A673 (cell line): ENCODE results near the gene SLC43A3. TPM values are rescaled to one million over a fixed set of nuclear protein-coding genes. Genes with fewer than 3 reads are reported as not detected.

Source experiments
- BruUV-seq: library from RNA; stranded (reverse); fragments of 400-500 nt; replicated peaks from 2 replicates; lab custom pipeline; 2021; lab: Mats Ljungman, UMichigan
- CTCF ChIA-PET: fragments of 300-600 bp; sonication (Branson Sonifier 250); formaldehyde crosslinking; loops from one replicate; lab custom pipeline; 2022; ENCODE audit warnings: antibody characterized with exemption; lab: Charles Lee
- POLR2A ChIA-PET: fragments of 300-600 bp; sonication (Branson Sonifier 250); formaldehyde crosslinking; loops from one replicate; lab custom pipeline; 2022; ENCODE audit warnings: antibody characterized with exemption; ENCODE audit not compliant: low non-redundant PET; lab: Charles Lee
- DNase-seq: peaks from one replicate; pipeline ENCODE4 v3.0.0-alpha.2; 2015; ENCODE audit warnings: low spot score
- H3K27ac ChIP-seq: fragments of 200-600 bp; sonication (generic); 2 replicates; pipeline ENCODE4 v1.5.1; 2016; ENCODE audit warnings: mixed run types, low read depth, mild to moderate bottlenecking, mixed read lengths, antibody characterized with exemption, low read length; ENCODE audit not compliant: poor library complexity, severe bottlenecking
- H3K27me3 ChIP-seq: fragments of 200-600 bp; sonication (generic); replicated peaks from 2 replicates; pipeline ENCODE4 v1.6.1; 2017; ENCODE audit warnings: mixed run types, low read depth, mild to moderate bottlenecking, mixed read lengths, antibody characterized with exemption, low read length; ENCODE audit not compliant: insufficient read depth, poor library complexity
- H3K36me3 ChIP-seq: fragments of 200-600 bp; sonication (generic); 2 replicates; pipeline ENCODE4 v1.6.1; 2016; ENCODE audit warnings: mixed run types, mild to moderate bottlenecking, mixed read lengths, antibody characterized with exemption, low read length; ENCODE audit not compliant: insufficient read depth, poor library complexity, severe bottlenecking
- H3K4me1 ChIP-seq: fragments of 200-600 bp; sonication (generic); 2 replicates; pipeline ENCODE4 v1.6.1; 2017; ENCODE audit warnings: mixed run types, mild to moderate bottlenecking, mixed read lengths, antibody characterized with exemption, low read length; ENCODE audit not compliant: insufficient read depth, poor library complexity, severe bottlenecking
- H3K4me3 ChIP-seq: fragments of 200-600 bp; sonication (generic); 2 replicates; pipeline ENCODE4 v1.5.1; 2016; ENCODE audit warnings: low read depth, mixed run types, mild to moderate bottlenecking, mixed read lengths, low read length; ENCODE audit not compliant: poor library complexity, severe bottlenecking
- H3K9me3 ChIP-seq: fragments of 200-600 bp; sonication (generic); 2 replicates; pipeline ENCODE4 v1.6.1; 2016; ENCODE audit warnings: mixed run types, low read depth, mild to moderate bottlenecking, mixed read lengths, antibody characterized with exemption, low read length; ENCODE audit not compliant: poor library complexity, severe bottlenecking
- CTCF ChIP-seq: fragments of 300-800, 200-600 bp; sonication (generic); conservative IDR thresholded peaks from 2 replicates; pipeline ENCODE4 v1.5.1; 2017; ENCODE audit warnings: low read depth, mild to moderate bottlenecking, antibody characterized with exemption, low read length, moderate library complexity, mixed read lengths
- EZH2 ChIP-seq: fragments of 200-600 bp; sonication (generic); IDR thresholded peaks from 2 replicates; pipeline ENCODE4 v1.6.1; 2017; ENCODE audit warnings: borderline replicate concordance, low read depth, mild to moderate bottlenecking, mixed read lengths, antibody characterized with exemption, low read length; ENCODE audit not compliant: poor library complexity, severe bottlenecking
- intact Hi-C: fragments of 100-400 bp; cut with micrococcal nuclease; formaldehyde crosslinking; loops from one replicate; pipeline ENCODE4 v1.10.0; 2022; ENCODE audit not compliant: unreplicated experiment
- total RNA-seq: library from RNA; stranded (reverse); gene quantifications from 2 replicates; pipeline ENCODE4 v1.2.3, GENCODE V29; 2021

SLC43A3 gene
- total RNA-seq, 1 experiment from 2014 or later, result 142 TPM

- DNase-seq, result no peak
- Histone ChIP-seq H3K4me3 (peak overlapping the region; percentile 47), H3K27me3 (no peaks in the 10 kb centered on the region), H3K36me3 (no peaks in the 10 kb centered on the region), H3K9me3 (no peaks in the 10 kb centered on the region), H3K4me1 (peaks cover 28% of the 10 kb centered on the region), H3K27ac (peak overlapping the region; percentile 43)
- ChIA-PET POLR2A (no interaction called here), CTCF (interaction anchor here (1.9 kb wide), 1 partner anchor 32 kb away, joined by 8 read pairs; no protein-coding TSS in a partner anchor)
- TSS peak; percentile 39 for BruUV-seq
- no peak for TF ChIP-seq EZH2
- TF ChIP-seq CTCF, result no peak
- intact Hi-C loops, result no loop called here
These were observed 1.1 kb downstream of the SLC43A3 start for GRCh38 chr11:57425565-57426438.

- Histone ChIP-seq H3K4me1 (peaks cover 28% of the 10 kb centered on the region), H3K27me3 (no peaks in the 10 kb centered on the region), H3K36me3 (no peaks in the 10 kb centered on the region), H3K9me3 (no peaks in the 10 kb centered on the region), H3K27ac (peak overlapping the region; percentile 43), H3K4me3 (no peak overlapping the region)
- TF ChIP-seq EZH2, result no peak
- CTCF ChIA-PET, result interaction anchor here (0.6 to 1.9 kb wide), 5 partner anchors 22 to 79 kb away, joined by 4 to 8 read pairs (median 6); partner anchors contain the start of gene RTN4RL2
- TSS peak; percentile 78 for BruUV-seq
- DNase-seq, result peak; percentile 96
- POLR2A ChIA-PET, result interaction anchor here (0.7 kb wide), 1 partner anchor 35 kb away, joined by 5 read pairs; no protein-coding TSS in a partner anchor
- intact Hi-C loops, result no loop called here
These were observed 1.9 kb downstream of the SLC43A3 start for GRCh38 chr11:57424792-57425564.

- no peak for DNase-seq
- no TSS peak for BruUV-seq
- Histone ChIP-seq H3K36me3 (no peaks in the 10 kb centered on the region), H3K27me3 (no peaks in the 10 kb centered on the region), H3K4me3 (no peak overlapping the region), H3K4me1 (peaks cover 28% of the 10 kb centered on the region), H3K27ac (peak overlapping the region; percentile 43), H3K9me3 (no peaks in the 10 kb centered on the region)
- ChIA-PET CTCF (interaction anchor here (0.6 to 1.9 kb wide), 5 partner anchors 22 to 373 kb away, joined by 4 to 8 read pairs (median 6); no protein-coding TSS in a partner anchor), POLR2A (interaction anchor here (0.7 kb wide), 1 partner anchor 35 kb away, joined by 5 read pairs; no protein-coding TSS in a partner anchor)
- intact Hi-C loops, result no loop called here
- TF ChIP-seq CTCF (no peak), EZH2 (no peak)
These were observed 2.7 kb downstream of the SLC43A3 start for GRCh38 chr11:57424137-57424791.
